ENCODE results near the gene PLCG1. TPM values are rescaled to one million over a fixed set of nuclear protein-coding genes. Genes with fewer than 3 reads are reported as not detected.

The PLCG1 gene
- total RNA-seq, 2 donors from 2014 or later: 227 to 257 TPM

DNA sequence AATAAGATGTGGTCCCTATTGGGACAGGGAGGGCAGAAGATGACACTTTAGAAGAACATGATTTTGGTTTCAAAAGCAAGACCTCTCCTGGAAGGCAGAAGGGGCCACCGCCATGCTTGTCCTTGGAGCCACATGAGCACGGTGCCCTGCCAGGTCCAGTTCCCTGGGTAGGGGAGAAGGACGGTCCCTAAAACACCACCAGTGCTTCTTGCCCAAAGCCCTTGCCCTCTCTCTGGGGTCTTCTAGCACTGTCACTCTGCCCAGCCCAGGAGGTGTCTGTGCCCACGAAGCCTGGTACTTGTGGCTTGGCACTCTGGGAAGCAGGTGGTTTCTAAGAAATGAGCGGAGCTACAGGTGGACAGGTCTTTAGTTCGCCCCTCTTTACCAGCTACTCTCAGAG lies 46.0 kb downstream of the PLCG1 start:
- Histone ChIP-seq H3K9ac (ENCODE audit: extremely low read depth, low read length, poor library complexity, severe bottlenecking) (no peak overlapping the region), H3K36me3 (ENCODE audit: control insufficient read depth, insufficient read depth, low read length) (peaks cover 6% of the 10 kb centered on the region), H3K27ac (ENCODE audit: low read depth, low read length) (no peak overlapping the region), H3K4me1 (ENCODE audit: control insufficient read depth, insufficient read depth, low read length) (peaks cover 2% of the 10 kb centered on the region), H3K9me3 (ENCODE audit: control insufficient read depth, low read length) (no peaks in the 10 kb centered on the region), H3K4me3 (ENCODE audit: low read length) (no peak overlapping the region), H3K27me3 (ENCODE audit: control insufficient read depth, insufficient read depth, low read length, poor library complexity, severe bottlenecking) (no peaks in the 10 kb centered on the region)
- peaks cover 4% of the 10 kb centered on the region for H3K36me3 Mint-ChIP-seq (ENCODE audit: low read depth)
- peaks cover 7% of the 10 kb centered on the region for H3K4me1 Mint-ChIP-seq
- H3K9me3 Mint-ChIP-seq: no peaks in the 10 kb centered on the region
- TF ChIP-seq, protein P1, sequence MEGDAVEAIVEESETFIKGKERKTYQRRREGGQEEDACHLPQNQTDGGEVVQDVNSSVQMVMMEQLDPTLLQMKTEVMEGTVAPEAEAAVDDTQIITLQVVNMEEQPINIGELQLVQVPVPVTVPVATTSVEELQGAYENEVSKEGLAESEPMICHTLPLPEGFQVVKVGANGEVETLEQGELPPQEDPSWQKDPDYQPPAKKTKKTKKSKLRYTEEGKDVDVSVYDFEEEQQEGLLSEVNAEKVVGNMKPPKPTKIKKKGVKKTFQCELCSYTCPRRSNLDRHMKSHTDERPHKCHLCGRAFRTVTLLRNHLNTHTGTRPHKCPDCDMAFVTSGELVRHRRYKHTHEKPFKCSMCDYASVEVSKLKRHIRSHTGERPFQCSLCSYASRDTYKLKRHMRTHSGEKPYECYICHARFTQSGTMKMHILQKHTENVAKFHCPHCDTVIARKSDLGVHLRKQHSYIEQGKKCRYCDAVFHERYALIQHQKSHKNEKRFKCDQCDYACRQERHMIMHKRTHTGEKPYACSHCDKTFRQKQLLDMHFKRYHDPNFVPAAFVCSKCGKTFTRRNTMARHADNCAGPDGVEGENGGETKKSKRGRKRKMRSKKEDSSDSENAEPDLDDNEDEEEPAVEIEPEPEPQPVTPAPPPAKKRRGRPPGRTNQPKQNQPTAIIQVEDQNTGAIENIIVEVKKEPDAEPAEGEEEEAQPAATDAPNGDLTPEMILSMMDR (conservative IDR thresholded peaks at IDR 0.05): no peak
- no peak overlapping the region for H3K4me3 Mint-ChIP-seq
- H3K27me3 Mint-ChIP-seq (ENCODE audit: insufficient read depth): no peaks in the 10 kb centered on the region
- DNase-seq: peak; percentile 47
- no peak overlapping the region for H3K27ac Mint-ChIP-seq
- 83 to 93% methylated on average over 6 of the region's 6 CpGs for WGBS, 2 experiments (ENCODE audit: insufficient coverage in 1 of 2, insufficient read length in 1 of 2)

DNA sequence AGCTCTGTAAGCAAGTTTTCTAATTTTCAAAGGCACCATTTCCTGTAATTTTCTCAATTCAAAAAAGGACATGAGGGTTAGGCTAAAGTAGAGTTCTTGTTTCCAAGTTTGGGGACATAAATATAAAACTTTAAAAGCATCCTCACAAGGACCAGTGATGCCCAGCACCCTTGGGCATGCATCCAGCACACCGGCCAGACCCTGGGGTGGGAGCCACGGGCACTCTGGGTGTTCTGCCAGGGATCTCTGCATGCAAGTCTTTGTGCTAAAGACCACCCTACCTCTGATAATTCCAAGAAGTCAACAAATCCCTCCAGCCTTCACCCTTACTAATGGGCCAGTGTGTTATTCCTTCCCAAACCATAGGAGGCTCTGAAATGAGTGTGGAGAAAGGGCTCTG lies 46.5 kb downstream of the PLCG1 start:
- H3K27ac Mint-ChIP-seq: no peak overlapping the region
- no peaks in the 10 kb centered on the region for H3K9me3 Mint-ChIP-seq
- DNase-seq: peak; percentile 27
- H3K4me1 ChIP-seq (ENCODE audit: control insufficient read depth, insufficient read depth, low read length): peaks cover under 1% of the 10 kb centered on the region
- peaks cover 2% of the 10 kb centered on the region for H3K36me3 Mint-ChIP-seq (ENCODE audit: low read depth)
- no peak overlapping the region for H3K4me3 Mint-ChIP-seq
- H3K27me3 Mint-ChIP-seq (ENCODE audit: insufficient read depth): no peaks in the 10 kb centered on the region
- 93% methylated on average over 2 of the region's 2 CpGs; no CpG with 5 or more reads in 1 of the 2 experiments for WGBS, 2 experiments (ENCODE audit: insufficient coverage in 1 of 2, insufficient read length in 1 of 2)
- H3K4me3 ChIP-seq (ENCODE audit: low read length): no peak overlapping the region
- H3K36me3 ChIP-seq (ENCODE audit: control insufficient read depth, insufficient read depth, low read length): peaks cover 6% of the 10 kb centered on the region
- no peak overlapping the region for H3K27ac ChIP-seq (ENCODE audit: low read depth, low read length)
- TF ChIP-seq, protein P1 (conservative IDR thresholded peaks at IDR 0.05): peak; percentile 21
- no peak overlapping the region for H3K9ac ChIP-seq (ENCODE audit: extremely low read depth, low read length, poor library complexity, severe bottlenecking)
- H3K27me3 ChIP-seq (ENCODE audit: control insufficient read depth, insufficient read depth, low read length, poor library complexity, severe bottlenecking): no peaks in the 10 kb centered on the region
- peaks cover 2% of the 10 kb centered on the region for H3K4me1 Mint-ChIP-seq
- H3K9me3 ChIP-seq (ENCODE audit: control insufficient read depth, low read length): no peaks in the 10 kb centered on the region

DNA sequence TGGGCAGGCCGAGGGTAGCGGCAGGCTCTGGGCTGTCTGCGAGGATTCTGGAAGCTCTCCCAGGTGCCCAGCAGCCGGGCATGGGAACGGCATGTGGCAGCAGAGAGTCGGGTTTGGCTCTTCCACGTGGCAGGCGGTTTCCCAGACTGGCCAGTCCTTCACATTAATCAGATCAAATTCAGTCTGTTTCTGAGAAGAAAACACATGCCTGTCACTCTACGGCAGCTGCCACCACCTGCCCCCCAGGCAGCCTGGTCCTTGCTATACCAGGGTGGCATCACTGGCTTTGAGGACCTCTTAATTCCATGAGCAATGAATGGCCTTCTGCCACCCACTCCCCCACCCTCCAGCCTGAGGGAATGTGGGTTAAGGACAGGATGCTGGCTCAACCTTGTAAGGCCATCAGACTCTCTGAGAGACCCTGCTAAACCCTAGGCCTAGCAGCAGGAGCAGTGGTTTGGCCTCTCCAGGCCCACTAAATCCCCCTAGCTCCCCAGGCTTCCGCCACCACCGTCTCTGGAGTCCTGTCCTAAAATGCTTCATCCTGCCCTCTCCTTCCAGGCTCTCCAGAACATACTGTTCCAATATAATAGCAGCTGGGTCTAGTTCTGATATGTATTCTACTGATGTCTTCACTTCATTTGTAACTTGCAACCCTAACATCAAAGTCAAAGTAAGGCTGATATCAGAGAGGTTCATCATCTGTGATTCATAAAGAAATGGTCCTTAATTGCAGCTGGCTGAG lies 47.8 kb downstream of the PLCG1 start:
- Mint-ChIP-seq H3K27me3 (ENCODE audit: insufficient read depth) (no peaks in the 10 kb centered on the region), H3K36me3 (ENCODE audit: low read depth) (no peaks in the 10 kb centered on the region), H3K4me3 (no peak overlapping the region), H3K9me3 (no peaks in the 10 kb centered on the region), H3K27ac (no peak overlapping the region), H3K4me1 (no peaks in the 10 kb centered on the region)
- TF ChIP-seq, protein P1 (conservative IDR thresholded peaks at IDR 0.05): no peak
- peak; percentile 32 for DNase-seq
- 92 to 95% methylated on average over 9 to 11 of the region's 11 CpGs for WGBS, 2 experiments (ENCODE audit: insufficient coverage in 1 of 2, insufficient read length in 1 of 2)
- no peak overlapping the region for H3K27ac ChIP-seq (ENCODE audit: low read depth, low read length)
- H3K9me3 ChIP-seq (ENCODE audit: control insufficient read depth, low read length): no peaks in the 10 kb centered on the region
- H3K4me3 ChIP-seq (ENCODE audit: low read length): no peak overlapping the region
- no peak overlapping the region for H3K9ac ChIP-seq (ENCODE audit: extremely low read depth, low read length, poor library complexity, severe bottlenecking)
- no peaks in the 10 kb centered on the region for H3K27me3 ChIP-seq (ENCODE audit: control insufficient read depth, insufficient read depth, low read length, poor library complexity, severe bottlenecking)
- H3K4me1 ChIP-seq (ENCODE audit: control insufficient read depth, insufficient read depth, low read length): no peaks in the 10 kb centered on the region
- no peaks in the 10 kb centered on the region for H3K36me3 ChIP-seq (ENCODE audit: control insufficient read depth, insufficient read depth, low read length)
